ENCODE data around the gene ANKRD7.
"Not testable (repeated sequence)": the region's sequence is repeated elsewhere in the genome, so short reads cannot be mapped to it uniquely, and the experiment has no call there.

The ANKRD7 gene

DNA sequence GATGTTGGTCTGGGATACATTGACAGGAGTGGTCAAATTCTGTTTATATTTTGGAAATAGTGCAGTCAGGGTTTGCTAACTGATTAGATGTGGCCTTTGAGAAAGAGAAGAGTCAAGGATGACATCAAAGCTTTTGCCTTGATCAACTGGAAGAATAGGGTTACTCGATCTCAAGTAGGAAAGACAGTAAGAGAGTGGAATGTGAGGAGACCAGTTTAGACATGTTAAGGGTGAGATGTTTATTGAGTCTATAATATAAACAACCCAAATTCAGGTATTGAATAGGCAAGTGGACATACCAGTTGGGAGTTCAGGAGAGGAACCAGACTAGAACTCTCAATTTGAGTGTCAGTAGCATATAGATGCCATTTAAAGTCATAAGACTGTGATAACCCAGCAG lies 1.9 kb upstream of the ANKRD7 start:
- in situ Hi-C loops (cut with MboI; ENCODE audit: low pct_unique_long_range_greater_than_20kb, low sequenced_read_pairs), result no loop called here
- DNase-seq, result no peak

DNA sequence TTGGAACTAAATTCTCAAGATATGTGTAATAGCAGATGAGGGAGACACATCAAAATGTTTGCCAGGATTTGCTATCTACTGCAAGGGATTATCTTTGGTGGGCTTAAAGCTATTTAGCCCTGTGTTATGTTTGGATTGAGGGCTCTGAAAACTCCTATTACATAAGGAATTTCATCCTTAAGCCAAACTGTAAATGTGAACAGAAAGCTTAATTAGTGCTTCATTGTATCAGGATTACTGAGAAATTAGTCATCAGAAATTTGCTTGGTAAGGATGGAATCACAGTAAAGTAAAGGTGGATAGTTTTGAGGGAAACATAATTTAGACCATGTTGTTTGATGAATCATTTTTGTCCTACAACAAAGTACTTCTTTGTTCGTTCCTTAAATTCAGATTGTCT lies 8.3 kb downstream of the ANKRD7 start:
- in situ Hi-C loops (cut with MboI; ENCODE audit: low pct_unique_long_range_greater_than_20kb, low sequenced_read_pairs), result no loop called here
- DNase-seq, result no peak

DNA sequence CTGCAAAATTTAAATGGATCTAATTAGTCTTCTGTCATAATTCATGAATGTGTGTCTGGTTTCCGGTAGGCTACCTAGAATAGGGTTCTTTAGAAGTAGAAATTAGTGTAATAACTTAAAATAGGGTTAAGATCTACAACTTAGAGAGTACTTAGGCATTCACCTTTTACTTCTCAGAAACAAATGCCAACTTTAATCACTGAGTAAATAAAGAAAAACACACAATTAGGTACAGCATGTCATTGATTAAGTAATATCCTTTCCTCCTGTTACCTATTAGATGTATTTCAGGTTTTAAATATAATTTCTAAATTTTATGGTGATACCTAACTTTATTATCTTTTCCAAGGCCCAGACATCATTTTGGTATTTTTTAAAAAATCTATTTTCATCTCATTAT lies 9.3 kb downstream of the ANKRD7 start:
- DNase-seq, result no peak
- in situ Hi-C loops (cut with MboI; ENCODE audit: low pct_unique_long_range_greater_than_20kb, low sequenced_read_pairs), result no loop called here

DNA sequence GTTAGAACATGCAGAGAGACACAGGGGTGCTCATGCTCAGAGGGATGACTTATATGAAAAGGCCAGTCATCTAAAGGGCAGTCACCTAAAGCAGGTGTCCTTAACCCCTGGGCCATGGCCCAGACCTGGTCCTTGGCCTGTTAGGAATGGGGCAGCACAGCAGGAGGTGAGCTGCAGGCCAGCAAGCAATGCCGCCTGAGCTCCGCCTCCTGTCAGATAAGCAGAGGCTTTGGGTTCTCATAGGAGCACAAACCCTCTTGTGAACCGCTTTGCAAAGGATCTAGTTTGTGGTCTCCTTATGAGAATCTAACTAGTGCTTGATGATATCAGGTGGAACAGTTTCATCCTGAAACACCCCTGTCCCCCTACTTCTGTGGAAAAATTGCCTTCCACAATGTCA lies 14.5 kb downstream of the ANKRD7 start:
- DNase-seq, result no peak
- in situ Hi-C loops (cut with MboI; ENCODE audit: low pct_unique_long_range_greater_than_20kb, low sequenced_read_pairs), result no loop called here

DNA sequence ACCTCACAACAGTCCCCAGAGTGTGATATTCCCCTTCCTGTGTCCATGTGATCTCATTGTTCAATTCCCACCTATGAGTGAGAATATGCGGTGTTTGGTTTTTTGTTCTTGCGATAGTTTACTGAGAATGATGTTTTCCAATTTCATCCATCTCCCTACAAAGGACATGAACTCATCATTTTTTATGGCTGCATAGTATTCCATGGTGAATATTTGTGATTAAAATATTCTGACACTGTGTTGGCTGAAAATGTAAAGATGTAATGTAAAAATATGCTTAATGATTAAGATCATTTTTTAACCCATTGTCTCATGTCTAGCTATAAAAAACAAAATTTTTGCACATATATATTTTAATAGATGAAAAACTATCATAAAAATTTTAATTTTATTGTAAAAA lies 15.8 kb downstream of the ANKRD7 start:
- in situ Hi-C loops (cut with MboI; ENCODE audit: low pct_unique_long_range_greater_than_20kb, low sequenced_read_pairs); DNase-seq: not testable (repeated sequence)

DNA sequence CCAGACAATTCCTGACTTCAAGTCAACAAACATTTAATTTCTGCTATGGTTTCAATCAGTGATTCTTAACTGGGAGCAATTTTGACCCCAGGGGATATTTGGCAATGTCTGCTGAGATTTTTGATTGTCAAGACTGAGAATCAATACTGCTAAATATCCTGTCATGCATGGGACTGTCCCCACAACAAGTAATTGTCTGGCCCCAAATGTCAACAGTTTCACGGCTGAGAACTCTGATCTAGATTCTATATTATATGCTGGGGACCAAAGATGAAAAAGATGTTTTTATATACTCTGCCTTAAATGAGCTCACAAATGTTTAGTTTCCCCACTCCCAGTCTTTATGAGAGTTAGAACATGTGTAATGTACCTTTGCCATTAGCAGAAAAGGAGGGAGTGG lies 19.2 kb downstream of the ANKRD7 start:
- in situ Hi-C loops (cut with MboI; ENCODE audit: low pct_unique_long_range_greater_than_20kb, low sequenced_read_pairs), result no loop called here
- no peak for DNase-seq

DNA sequence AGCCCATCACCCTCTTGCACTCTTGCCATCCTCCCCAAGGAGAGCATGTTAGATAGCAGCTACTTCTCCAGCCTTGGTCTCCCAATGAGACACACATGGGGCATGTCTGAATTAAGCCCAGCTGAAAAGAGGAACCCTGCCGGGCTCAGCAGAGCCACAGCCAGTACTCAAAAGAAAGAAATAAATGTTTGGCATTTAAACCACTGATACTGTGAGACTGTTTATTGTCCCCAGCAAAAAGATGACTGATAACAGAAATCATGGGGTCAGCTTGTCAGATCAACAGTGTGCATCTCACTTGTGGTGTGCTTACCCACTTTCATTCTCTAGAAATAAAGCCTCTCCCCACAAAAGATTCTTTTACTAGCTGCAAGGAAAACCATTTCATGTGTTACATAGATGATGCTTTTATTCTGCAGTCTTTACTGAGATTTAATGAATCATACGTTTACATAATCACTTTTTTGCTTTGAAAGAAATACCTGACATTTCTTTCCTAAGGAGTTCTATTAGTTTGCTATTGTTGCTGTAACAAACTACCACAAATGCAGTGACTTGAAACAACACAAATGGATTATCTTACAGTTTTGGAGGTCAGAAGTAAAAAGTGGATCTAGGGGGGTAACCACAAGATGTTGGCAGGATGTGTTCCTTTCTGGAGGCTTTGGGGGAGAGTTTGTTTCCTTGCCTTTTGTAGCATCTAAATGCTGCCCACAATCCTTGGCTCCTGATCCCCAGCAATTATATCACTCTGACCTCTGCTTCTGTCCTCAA lies 20.9 kb downstream of the ANKRD7 start:
- no peak for DNase-seq
- in situ Hi-C loops (cut with MboI; ENCODE audit: low pct_unique_long_range_greater_than_20kb, low sequenced_read_pairs), result no loop called here

DNA sequence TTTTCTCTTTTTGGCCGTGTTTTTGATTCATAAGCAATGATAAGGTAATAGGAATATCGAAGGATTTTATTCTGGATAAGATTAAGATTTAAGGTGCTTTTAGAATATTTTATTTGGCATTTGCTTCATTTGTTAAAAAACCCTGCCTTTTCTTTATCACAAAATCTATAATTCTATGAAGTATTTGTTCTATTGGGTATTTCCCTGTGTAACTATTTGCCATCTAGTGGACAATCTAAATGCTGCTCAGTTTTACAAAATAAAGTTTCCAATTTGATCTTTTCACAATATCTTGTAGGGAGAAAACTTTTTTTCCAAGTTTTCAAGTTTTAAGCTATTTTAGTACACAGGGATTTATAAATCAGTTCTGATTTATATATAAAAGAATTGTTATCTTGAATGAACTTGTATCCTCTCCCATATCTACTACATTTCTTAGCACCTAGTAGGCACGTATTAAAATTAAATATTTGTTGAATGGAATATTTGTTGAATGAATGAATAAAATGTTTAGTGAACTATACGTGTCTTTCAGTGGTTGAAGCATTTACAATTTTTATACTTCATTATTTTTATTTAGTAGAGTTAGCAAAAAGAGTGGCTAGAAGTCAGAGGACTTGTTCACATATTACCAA lies 26.5 kb downstream of the ANKRD7 start:
- DNase-seq, result no peak
- in situ Hi-C loops (cut with MboI; ENCODE audit: low pct_unique_long_range_greater_than_20kb, low sequenced_read_pairs), result no loop called here

DNA sequence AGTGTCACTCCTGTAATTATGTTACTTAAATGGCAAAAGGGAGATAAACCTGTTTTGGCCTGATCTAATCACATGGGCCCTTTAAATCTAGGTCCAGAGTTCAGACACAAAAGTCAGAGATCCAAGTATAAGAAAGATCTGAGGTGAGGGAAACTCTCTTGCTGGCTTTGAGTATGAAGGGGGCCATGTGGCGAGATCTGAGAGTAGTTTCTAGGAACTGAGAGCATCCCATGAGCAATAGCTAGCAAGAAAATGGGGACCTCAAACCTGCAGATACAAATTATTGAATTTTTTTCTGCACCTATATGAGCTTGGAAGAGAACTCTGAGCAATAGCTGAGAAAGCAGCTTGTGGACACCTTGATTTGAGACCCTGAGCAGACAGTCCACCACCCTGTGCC lies 27.6 kb downstream of the ANKRD7 start:
- no peak for DNase-seq
- in situ Hi-C loops (cut with MboI; ENCODE audit: low pct_unique_long_range_greater_than_20kb, low sequenced_read_pairs), result no loop called here

DNA sequence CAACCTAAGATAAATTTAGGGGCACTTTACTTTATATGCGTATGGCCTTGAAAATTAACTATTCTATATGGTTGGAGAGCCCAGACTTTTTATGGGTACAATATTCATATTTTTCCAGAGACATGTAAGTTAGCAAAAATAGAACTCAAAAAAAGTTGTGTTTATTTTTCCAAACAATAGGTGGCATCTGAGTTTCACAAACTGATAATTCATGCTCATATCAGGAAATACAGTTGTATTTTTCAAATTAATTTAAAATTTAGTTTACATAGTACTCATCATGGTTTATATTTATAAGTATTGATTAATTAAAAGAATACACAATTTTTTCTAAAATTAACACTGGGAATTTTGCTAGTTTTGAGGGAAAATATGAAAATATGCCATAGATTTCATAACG lies 34.6 kb downstream of the ANKRD7 start:
- no peak for DNase-seq

DNA sequence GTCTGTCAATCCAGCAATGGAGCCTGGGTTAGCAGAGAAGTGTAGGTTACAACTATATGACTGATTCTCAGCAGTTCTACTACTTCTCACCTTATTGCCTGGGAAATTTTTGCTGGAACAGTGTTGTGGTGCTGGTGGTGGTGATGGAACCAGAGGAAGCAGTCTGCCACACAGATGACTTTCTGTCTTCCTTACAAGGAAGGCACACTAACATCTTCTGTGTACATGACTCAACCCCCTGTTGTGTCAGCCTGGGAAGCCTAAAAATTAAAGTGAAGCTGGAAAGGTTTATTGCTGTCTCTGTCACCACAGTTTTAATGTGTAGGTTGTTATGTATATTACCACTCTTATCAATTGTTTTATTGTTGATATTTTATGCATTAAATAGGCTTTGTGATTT lies 40.3 kb downstream of the ANKRD7 start:
- DNase-seq, result no peak
- in situ Hi-C loops (cut with MboI; ENCODE audit: low pct_unique_long_range_greater_than_20kb, low sequenced_read_pairs), result no loop called here

More for the DNA sequence above, 34.6 kb downstream of the ANKRD7 start:
- in situ Hi-C loops (cut with MboI; ENCODE audit: low pct_unique_long_range_greater_than_20kb, low sequenced_read_pairs), result no loop called here

DNA sequence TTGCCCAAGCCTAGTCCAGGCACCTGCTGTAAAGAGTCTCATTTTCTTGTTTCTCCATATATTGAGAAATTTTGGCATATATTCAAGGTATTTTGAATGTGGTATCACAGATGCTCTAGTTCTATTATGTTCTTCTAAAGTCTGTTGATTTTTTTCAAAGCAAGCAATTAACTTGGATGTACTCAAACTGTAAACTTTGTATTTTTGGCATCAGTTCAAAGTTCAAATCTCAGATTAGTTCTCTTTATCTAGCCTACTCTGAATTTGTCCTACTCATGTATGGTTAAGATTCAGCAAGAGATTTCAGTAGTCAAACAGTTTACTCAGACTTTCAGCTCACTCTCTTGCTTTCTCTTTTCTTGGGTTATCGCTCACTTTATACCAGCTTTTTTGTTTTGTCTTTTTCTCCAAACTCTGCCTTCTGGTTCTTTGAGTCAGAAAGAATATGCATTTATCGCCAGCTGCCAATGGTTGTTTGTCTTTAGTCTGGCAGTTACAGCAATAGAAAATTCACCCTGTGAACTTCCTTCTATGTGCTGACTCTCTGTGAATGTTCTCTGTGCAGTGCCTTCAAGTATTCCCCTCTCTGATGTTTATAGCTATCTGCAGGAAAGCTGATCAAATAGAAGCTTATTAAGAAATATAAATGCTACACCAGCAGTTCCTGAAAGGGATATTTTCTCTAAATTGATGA lies 56.0 kb downstream of the ANKRD7 start:
- DNase-seq, result no peak
- in situ Hi-C loops (cut with MboI; ENCODE audit: low pct_unique_long_range_greater_than_20kb, low sequenced_read_pairs), result no loop called here

DNA sequence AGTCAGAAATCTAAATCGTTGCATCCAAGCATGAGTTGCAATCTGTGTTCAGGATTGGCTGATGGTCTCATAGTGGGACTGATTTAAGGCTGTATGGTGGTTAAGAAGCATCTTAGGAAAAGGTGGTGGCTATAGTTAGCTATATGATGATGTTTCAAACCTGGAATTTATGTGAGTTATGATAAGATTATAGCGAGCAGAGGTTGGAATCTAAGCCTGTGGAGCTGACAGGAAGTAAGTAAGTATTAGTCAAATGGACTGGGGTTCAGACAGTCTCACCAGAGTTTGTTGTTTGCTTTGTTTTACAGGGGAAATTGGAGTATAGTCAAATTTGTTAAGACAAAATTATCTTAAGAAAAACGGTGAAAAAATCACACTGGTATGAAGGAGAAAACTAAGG lies 56.7 kb downstream of the ANKRD7 start:
- in situ Hi-C loops (cut with MboI; ENCODE audit: low pct_unique_long_range_greater_than_20kb, low sequenced_read_pairs), result no loop called here
- no peak for DNase-seq

DNA sequence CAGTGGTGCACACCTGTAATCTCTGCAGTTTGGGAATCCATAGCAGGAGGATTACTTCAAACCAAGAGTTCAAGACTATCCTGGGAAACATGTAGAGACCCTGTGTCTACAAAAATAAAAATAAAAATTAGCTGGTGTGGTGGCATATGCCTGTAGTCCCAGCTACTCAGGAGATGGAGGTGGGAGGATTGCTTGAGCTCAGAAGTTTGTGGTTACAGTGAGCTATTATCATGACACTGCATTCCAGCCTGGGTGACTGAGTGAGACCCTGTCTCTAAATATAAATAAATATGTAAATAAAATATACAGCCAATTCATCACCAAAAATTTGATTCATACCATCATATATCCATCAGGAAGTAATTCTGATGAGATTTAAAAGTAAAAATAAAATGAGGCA lies 60.9 kb downstream of the ANKRD7 start:
- in situ Hi-C loops (cut with MboI; ENCODE audit: low pct_unique_long_range_greater_than_20kb, low sequenced_read_pairs), result no loop called here
- peak; percentile 5 for DNase-seq

DNA sequence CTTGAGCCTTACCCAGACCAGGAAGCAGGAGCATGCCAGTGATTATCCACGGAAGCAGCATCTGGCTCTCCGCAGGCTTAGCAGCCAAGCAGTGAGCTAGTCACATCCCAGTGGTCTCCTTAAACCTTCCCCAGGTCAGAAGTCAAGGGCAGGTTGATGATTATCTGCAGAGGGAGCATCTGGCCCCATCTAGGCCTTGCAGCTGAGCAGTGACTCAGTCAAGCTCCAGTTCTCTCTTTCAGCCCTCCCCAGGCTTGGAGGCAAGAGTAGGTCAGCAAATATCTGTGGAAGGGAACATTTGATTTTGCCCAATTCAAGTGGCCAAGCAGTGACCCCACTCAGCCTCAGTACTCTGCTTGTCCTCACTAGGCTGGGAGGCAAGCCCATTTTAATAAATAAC lies 61.6 kb downstream of the ANKRD7 start:
- in situ Hi-C loops (cut with MboI; ENCODE audit: low pct_unique_long_range_greater_than_20kb, low sequenced_read_pairs), result no loop called here
- no peak for DNase-seq

DNA sequence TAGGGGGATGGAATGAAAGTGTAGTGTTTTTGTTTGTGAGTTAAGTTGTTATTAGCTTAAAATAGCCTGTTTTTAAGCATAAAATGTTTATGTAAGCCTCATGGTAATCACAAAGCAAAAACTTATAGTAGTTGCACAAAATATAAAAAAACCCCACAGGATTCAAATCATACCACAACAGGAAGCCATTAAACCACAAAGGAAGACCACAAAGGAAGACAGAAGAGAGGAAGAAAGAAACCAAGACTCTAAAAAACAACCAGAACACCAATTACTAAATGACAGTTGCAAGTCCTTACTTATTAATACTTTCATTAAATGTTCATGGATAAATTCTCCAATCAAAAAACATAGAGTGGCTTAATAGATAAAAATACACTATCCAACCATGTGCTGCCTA lies 63.6 kb downstream of the ANKRD7 start:
- peak; percentile 80 for DNase-seq
- in situ Hi-C loops (cut with MboI; ENCODE audit: low pct_unique_long_range_greater_than_20kb, low sequenced_read_pairs), result no loop called here

DNA sequence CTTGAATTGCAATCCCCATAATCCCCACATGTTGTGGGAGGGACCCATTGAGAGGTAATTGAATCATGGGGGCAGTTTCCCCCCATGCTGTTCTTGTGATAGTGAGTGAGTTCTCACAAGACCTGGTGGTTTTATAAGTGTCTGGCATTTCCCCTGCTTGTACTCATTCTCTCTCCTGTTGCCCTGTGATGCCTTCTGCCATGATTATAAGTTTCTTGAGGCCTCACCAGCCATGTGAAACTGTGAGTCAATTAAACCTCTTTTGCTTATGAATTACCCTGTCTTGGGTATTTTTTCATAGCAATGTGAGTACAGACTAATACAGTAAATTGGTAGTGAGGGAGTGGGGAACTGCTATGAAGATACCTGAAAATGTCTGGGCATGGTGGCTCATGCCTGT lies 65.0 kb downstream of the ANKRD7 start:
- no peak for DNase-seq
- in situ Hi-C loops (cut with MboI; ENCODE audit: low pct_unique_long_range_greater_than_20kb, low sequenced_read_pairs), result no loop called here

Data from KBM-7 (cell line).